Retina (tissue), 1 donor: Measurements from ENCODE around the gene FOXE3.
"Not testable (repeated sequence)": the region's sequence is repeated elsewhere in the genome, so short reads cannot be mapped to it uniquely, and the experiment has no call there.

ENCODE experiments used
- DNase-seq: peaks from one replicate; pipeline ENCODE4 v3.0.0-alpha.2; 2016

Gene FOXE3

GRCh38 chr1:47450606-47451005, 34.5 kb downstream of the FOXE3 start:
- no peak for DNase-seq

- no peak for DNase-seq
Observed at GRCh38 chr1:47452426-47452825, 36.3 kb downstream of the FOXE3 start.

GRCh38 chr1:47453910-47454309, 37.8 kb downstream of the FOXE3 start:
- not testable (repeated sequence) for DNase-seq

GRCh38 chr1:47456250-47456649, 40.2 kb downstream of the FOXE3 start:
- no peak for DNase-seq

- not testable (repeated sequence) for DNase-seq
Observed at GRCh38 chr1:47457547-47457946, 41.5 kb downstream of the FOXE3 start.

- no peak for DNase-seq
Observed at GRCh38 chr1:47459253-47459788, 43.2 kb downstream of the FOXE3 start.

GRCh38 chr1:47460040-47460439, 44.0 kb downstream of the FOXE3 start:
- DNase-seq: no peak

GRCh38 chr1:47460456-47460855, 44.4 kb downstream of the FOXE3 start:
- no peak for DNase-seq

- DNase-seq: no peak
Observed at GRCh38 chr1:47465605-47466004, 49.5 kb downstream of the FOXE3 start.
